ENCODE results near the gene TLR3. TPM values are rescaled to one million over a fixed set of nuclear protein-coding genes. Genes with fewer than 3 reads are reported as not detected.

The TLR3 gene
- polyA plus RNA-seq, 3 donors, result 0.09 TPM; not detected in 2

GRCh38 chr4:186024637-186025407 is 44.1 kb upstream of the TLR3 start:
- no peak for DNase-seq
- Mint-ChIP-seq H3K4me1 (no peaks in the 10 kb centered on the region), H3K27me3 (ENCODE audit: low read depth in 3 of 3) (peaks cover 10 to 17% (median 11%) of the 10 kb centered on the region in 3 donors), H3K4me3 (no peak overlapping the region), H3K36me3 (no peaks in the 10 kb centered on the region), H3K9me3 (peaks cover 0 to 9% (median 5%) of the 10 kb centered on the region in 7 donors), H3K27ac (no peak overlapping the region)
- no peak overlapping the region for H2AFZ ChIP-seq (ENCODE audit: insufficient read depth, low read depth, low read length, poor library complexity, severe bottlenecking)
- H3K9me3 ChIP-seq (replicated peaks in 1 of 2; ENCODE audit: control insufficient read depth in 1 of 2, insufficient read depth in 1 of 2, low read length in 2 of 2), result peaks cover 0 to 4% of the 10 kb centered on the region in 2 donors
- 90% methylated on average over 15 of the region's 15 CpGs for WGBS (ENCODE audit: insufficient coverage)
- H3K9ac ChIP-seq (ENCODE audit: insufficient read depth, low read length, poor library complexity, severe bottlenecking), result no peak overlapping the region
- no peak overlapping the region for H3K4me2 ChIP-seq (replicated peaks; ENCODE audit: extremely low read depth, low read length, poor library complexity, severe bottlenecking)
- H3K27ac ChIP-seq (ENCODE audit: low read depth in 1 of 2, low read length in 2 of 2), result no peak overlapping the region
- no peaks in the 10 kb centered on the region for H3K27me3 ChIP-seq (ENCODE audit: control insufficient read depth in 2 of 2, insufficient read depth in 2 of 2, low read length in 2 of 2)
- no peaks in the 10 kb centered on the region for H3K4me1 ChIP-seq (ENCODE audit: control insufficient read depth in 1 of 2, insufficient read depth in 2 of 2, low read length in 2 of 2)
- H4K20me1 ChIP-seq (ENCODE audit: insufficient read depth, low read length), result no peaks in the 10 kb centered on the region
- no peak overlapping the region for H3K4me3 ChIP-seq (replicated peaks in 1 of 3; ENCODE audit: low read depth in 2 of 3, low read length in 3 of 3)
- no peaks in the 10 kb centered on the region for H3K79me2 ChIP-seq (ENCODE audit: insufficient read depth, low read length)
- no peak for TF ChIP-seq CTCF (IDR thresholded peaks at IDR 0.05)
- H3K36me3 ChIP-seq (replicated peaks in 1 of 2; ENCODE audit: control insufficient read depth in 1 of 2, insufficient read depth in 2 of 2, low read length in 2 of 2), result no peaks in the 10 kb centered on the region
- intact Hi-C loops (cut with micrococcal nuclease), result no loop called here

- no peak for DNase-seq
- H3K36me3 ChIP-seq (replicated peaks in 1 of 2; ENCODE audit: control insufficient read depth in 1 of 2, insufficient read depth in 2 of 2, low read length in 2 of 2), result no peaks in the 10 kb centered on the region
- H3K27me3 ChIP-seq (ENCODE audit: control insufficient read depth in 2 of 2, insufficient read depth in 2 of 2, low read length in 2 of 2), result no peaks in the 10 kb centered on the region
- peaks cover 10 to 19% (median 10%) of the 10 kb centered on the region in 3 donors for H3K27me3 Mint-ChIP-seq (ENCODE audit: low read depth in 3 of 3)
- H3K4me3 Mint-ChIP-seq, result no peak overlapping the region
- WGBS (ENCODE audit: insufficient coverage), result 88% methylated on average over 3 of the region's 7 CpGs
- no peak for TF ChIP-seq CTCF (IDR thresholded peaks at IDR 0.05)
- H3K4me1 Mint-ChIP-seq, result no peaks in the 10 kb centered on the region
- intact Hi-C loops (cut with micrococcal nuclease), result no loop called here
- H3K36me3 Mint-ChIP-seq, result no peaks in the 10 kb centered on the region
- H2AFZ ChIP-seq (ENCODE audit: insufficient read depth, low read depth, low read length, poor library complexity, severe bottlenecking), result no peak overlapping the region
- H3K79me2 ChIP-seq (ENCODE audit: insufficient read depth, low read length), result no peaks in the 10 kb centered on the region
- no peak overlapping the region for H3K9ac ChIP-seq (ENCODE audit: insufficient read depth, low read length, poor library complexity, severe bottlenecking)
- H3K27ac Mint-ChIP-seq, result no peak overlapping the region
- no peaks in the 10 kb centered on the region for H4K20me1 ChIP-seq (ENCODE audit: insufficient read depth, low read length)
- H3K9me3 ChIP-seq (replicated peaks in 1 of 2; ENCODE audit: control insufficient read depth in 1 of 2, insufficient read depth in 1 of 2, low read length in 2 of 2), result peaks cover 0 to 4% of the 10 kb centered on the region in 2 donors
- H3K9me3 Mint-ChIP-seq, result peaks cover 0 to 8% (median 5%) of the 10 kb centered on the region in 7 donors
- no peak overlapping the region for H3K27ac ChIP-seq (ENCODE audit: low read depth in 1 of 2, low read length in 2 of 2)
- H3K4me1 ChIP-seq (ENCODE audit: control insufficient read depth in 1 of 2, insufficient read depth in 2 of 2, low read length in 2 of 2), result no peaks in the 10 kb centered on the region
- H3K4me2 ChIP-seq (replicated peaks; ENCODE audit: extremely low read depth, low read length, poor library complexity, severe bottlenecking), result no peak overlapping the region
- no peak overlapping the region for H3K4me3 ChIP-seq (replicated peaks in 1 of 3; ENCODE audit: low read depth in 2 of 3, low read length in 3 of 3)
Observed at GRCh38 chr4:186025408-186025690, 43.6 kb upstream of the TLR3 start.
